H9 (cell line): Measurements from ENCODE around the gene VWC2. TPM values are rescaled to one million over a fixed set of nuclear protein-coding genes. Genes with fewer than 3 reads are reported as not detected.

Experiments
- DNase-seq: peaks from one replicate; pipeline ENCODE4 v3.0.0-alpha.2; 2017
- H2AFZ ChIP-seq: one replicate; pipeline ENCODE4 v1.6.1; 2013; ENCODE audit warnings: mild to moderate bottlenecking, low read length, control low read depth, moderate library complexity
- H2AK5ac ChIP-seq: 2 replicates; pipeline ENCODE4 v1.6.1; 2013; ENCODE audit warnings: low read length, control low read depth, mixed read lengths; ENCODE audit not compliant: insufficient read length
- H2BK120ac ChIP-seq: one replicate; pipeline ENCODE4 v1.6.1; 2013; ENCODE audit warnings: low read depth, mild to moderate bottlenecking, low read length, control low read depth, inconsistent platforms; ENCODE audit not compliant: poor library complexity, severe bottlenecking
- H2BK12ac ChIP-seq: 2 replicates; pipeline ENCODE4 v1.6.1; 2013; ENCODE audit warnings: low read length, control low read depth, mixed read lengths, low read depth; ENCODE audit not compliant: insufficient read length
- H2BK15ac ChIP-seq: 2 replicates; pipeline ENCODE4 v1.6.1; 2013; ENCODE audit warnings: low read depth, low read length, control low read depth
- H2BK20ac ChIP-seq: one replicate; pipeline ENCODE4 v1.6.1; 2013; ENCODE audit warnings: low read depth, mild to moderate bottlenecking, low read length, control low read depth, inconsistent platforms; ENCODE audit not compliant: poor library complexity, severe bottlenecking
- H2BK5ac ChIP-seq: 2 replicates; pipeline ENCODE4 v1.6.1; 2013; ENCODE audit warnings: low read length, control low read depth, mixed read lengths; ENCODE audit not compliant: insufficient read length
- H3K14ac ChIP-seq: 2 replicates; pipeline ENCODE4 v1.6.1; 2013; ENCODE audit warnings: low read length, control low read depth; ENCODE audit not compliant: insufficient read depth
- H3K18ac ChIP-seq: 2 replicates; pipeline ENCODE4 v1.6.1; 2013; ENCODE audit warnings: low read depth, mild to moderate bottlenecking, mixed read lengths, low read length, control low read depth; ENCODE audit not compliant: insufficient read length
- H3K23ac ChIP-seq: 2 replicates; pipeline ENCODE4 v1.6.1; 2013; ENCODE audit warnings: low read length, control low read depth, mixed read lengths, low read depth; ENCODE audit not compliant: insufficient read length
- H3K23me2 ChIP-seq: 2 replicates; pipeline ENCODE4 v1.6.1; 2013; ENCODE audit warnings: low read depth, mild to moderate bottlenecking, mixed read lengths, low read length, control low read depth; ENCODE audit not compliant: insufficient read length, poor library complexity, severe bottlenecking
- H3K27ac ChIP-seq: 2 replicates; pipeline ENCODE4 v1.5.1; 2013; ENCODE audit warnings: low read length, control low read depth, mixed read lengths, low read depth; ENCODE audit not compliant: insufficient read length
- H3K27me3 ChIP-seq: 2 replicates; pipeline ENCODE4 v1.6.1; 2013; ENCODE audit warnings: low read length, control low read depth, inconsistent platforms; ENCODE audit not compliant: insufficient read depth
- H3K4ac ChIP-seq: 2 replicates; pipeline ENCODE4 v1.6.1; 2013; ENCODE audit warnings: low read depth, mild to moderate bottlenecking, control low read depth, inconsistent platforms, low read length, moderate library complexity
- H3K4me1 ChIP-seq: 2 replicates; pipeline ENCODE4 v1.6.1; 2013; ENCODE audit warnings: low read length, control low read depth, inconsistent platforms; ENCODE audit not compliant: insufficient read depth
- H3K4me2 ChIP-seq: 2 replicates; pipeline ENCODE4 v1.6.1; 2013; ENCODE audit warnings: low read length, control low read depth, mixed read lengths; ENCODE audit not compliant: insufficient read length, insufficient read depth
- H3K56ac ChIP-seq: 2 replicates; pipeline ENCODE4 v1.6.1; 2013; ENCODE audit warnings: low read depth, mild to moderate bottlenecking, mixed read lengths, low read length, control low read depth; ENCODE audit not compliant: insufficient read length
- H3K79me1 ChIP-seq: 2 replicates; pipeline ENCODE4 v1.6.1; 2013; ENCODE audit warnings: low read depth, mild to moderate bottlenecking, moderate library complexity, low read length, control low read depth, inconsistent platforms; ENCODE audit not compliant: insufficient read depth, poor library complexity, severe bottlenecking
- H3K79me2 ChIP-seq: 2 replicates; pipeline ENCODE4 v1.6.1; 2013; ENCODE audit warnings: low read length, control low read depth, inconsistent platforms; ENCODE audit not compliant: insufficient read depth
- H3K9ac ChIP-seq: 2 replicates; pipeline ENCODE4 v1.6.1; 2013; ENCODE audit warnings: low read length, control low read depth, mixed read lengths; ENCODE audit not compliant: insufficient read length; ENCODE audit errors: extremely low read depth
- H3K9me3 ChIP-seq: one replicate; pipeline ENCODE4 v1.6.1; 2013; ENCODE audit warnings: low read depth, low read length, inconsistent platforms; ENCODE audit not compliant: control insufficient read depth
- H3T11ph ChIP-seq: one replicate; pipeline ENCODE4 v1.6.1; 2013; ENCODE audit warnings: mild to moderate bottlenecking, low read length, control low read depth, inconsistent platforms
- H4K20me1 ChIP-seq: one replicate; pipeline ENCODE4 v1.6.1; 2013; ENCODE audit not compliant: control insufficient read depth, insufficient read length, insufficient read depth
- H4K5ac ChIP-seq: 2 replicates; pipeline ENCODE4 v1.6.1; 2013; ENCODE audit warnings: low read depth, mild to moderate bottlenecking, mixed read lengths, low read length, control low read depth; ENCODE audit not compliant: insufficient read length
- H4K8ac ChIP-seq: replicated peaks from 2 replicates; pipeline ENCODE4 v1.6.1; 2013; ENCODE audit warnings: low read length, control low read depth, mixed read lengths, low read depth; ENCODE audit not compliant: insufficient read length
- H4K91ac ChIP-seq: 2 replicates; pipeline ENCODE4 v1.6.1; 2013; ENCODE audit warnings: low read depth, mild to moderate bottlenecking, moderate library complexity, mixed read lengths, low read length, control low read depth; ENCODE audit not compliant: insufficient read length
- H3K27ac Mint-ChIP-seq, 3 experiments: 2 replicates in 2 of 3; 3 replicates in 1 of 3; pipeline ENCODE4 v1.8.0; 2020 to 2021; ENCODE audit warnings: mixed read lengths in 3 of 3, mild to moderate bottlenecking in 1 of 3, moderate library complexity in 1 of 3
- H3K27me3 Mint-ChIP-seq: 2 replicates; pipeline ENCODE4 v1.8.0; 2021; ENCODE audit warnings: low read depth, mild to moderate bottlenecking, moderate library complexity, mixed read lengths
- H3K36me3 Mint-ChIP-seq, 3 experiments: 2 replicates in 2 of 3; 3 replicates in 1 of 3; pipeline ENCODE4 v1.8.0; 2020 to 2021; ENCODE audit warnings: low read depth in 3 of 3, mixed read lengths in 3 of 3; ENCODE audit not compliant: insufficient read depth in 1 of 3
- H3K4me1 Mint-ChIP-seq, 2 experiments: 2 replicates each; pipeline ENCODE4 v1.8.0; 2020; ENCODE audit warnings: mixed read lengths in 2 of 2
- H3K4me3 Mint-ChIP-seq, 2 experiments: 2 replicates in 1 of 2; 3 replicates in 1 of 2; pipeline ENCODE4 v1.8.0; 2020 to 2021; ENCODE audit warnings: mild to moderate bottlenecking in 2 of 2, mixed read lengths in 2 of 2, moderate library complexity in 1 of 2
- H3K9me3 Mint-ChIP-seq, 2 experiments: 2 replicates in 1 of 2; 3 replicates in 1 of 2; pipeline ENCODE4 v1.8.0; 2020; ENCODE audit warnings: mild to moderate bottlenecking in 2 of 2, mixed read lengths in 2 of 2, moderate library complexity in 1 of 2
- CTCF ChIP-seq: fragments of 200-600 bp; sonication (generic); conservative IDR thresholded peaks from 3 replicates; pipeline ENCODE4 v1.8.0; 2021; ENCODE audit warnings: antibody characterized with exemption, mild to moderate bottlenecking
- whole genome bisulfite sequencing: extraction: QIAGEN DNeasy Blood & Tissue Kit; methylation state at CpG from one replicate; pipeline ENCODE4 v1.1.7; 2013; ENCODE audit warnings: missing lambda C conversion rate, low lambda C conversion rate, mixed read lengths; ENCODE audit not compliant: insufficient read length; ENCODE audit errors: extremely low coverage; 5-methylcytosine and 5-hydroxymethylcytosine counted together
- total RNA-seq: library from RNA; stranded (reverse); gene quantifications from 2 replicates; pipeline ENCODE4 v1.2.1, GENCODE V29; 2021

VWC2 gene
- total RNA-seq, 1 experiment from 2014 or later, result 0.02 TPM

- Histone ChIP-seq H3K79me1 (no peaks in the 10 kb centered on the region), H3K4me2 (no peak overlapping the region), H2BK12ac (no peak overlapping the region), H2BK20ac (no peak overlapping the region), H3K23ac (no peak overlapping the region), H4K5ac (peak overlapping the region; percentile 23), H2BK5ac (no peak overlapping the region), H2AFZ (no peak overlapping the region), H3K9me3 (no peaks in the 10 kb centered on the region), H3K56ac (peak overlapping the region; percentile 13), H3K79me2 (no peaks in the 10 kb centered on the region), H4K8ac (peak overlapping the region; percentile 62), H3K23me2 (no peaks in the 10 kb centered on the region), H3K9ac (no peak overlapping the region), H3K4ac (no peak overlapping the region), H4K20me1 (no peaks in the 10 kb centered on the region), H4K91ac (peak overlapping the region; percentile 29), H3K14ac (no peak overlapping the region), H3K27ac (no peak overlapping the region), H3T11ph (no peak overlapping the region), H2BK120ac (no peak overlapping the region), H2AK5ac (no peak overlapping the region), H3K18ac (no peak overlapping the region), H3K27me3 (no peaks in the 10 kb centered on the region), H2BK15ac (no peak overlapping the region), H3K4me1 (no peaks in the 10 kb centered on the region; the same call in 1 of the 2 replicates)
- H3K9me3 Mint-ChIP-seq, result peaks cover 0 to 6% of the 10 kb centered on the region in 2 experiments; a peak in 2 of 5 replicates
- no peak overlapping the region; a peak in 2 of 7 replicates for H3K27ac Mint-ChIP-seq
- DNase-seq, result no peak
- peaks cover 18 to 22% of the 10 kb centered on the region in 2 experiments for H3K4me1 Mint-ChIP-seq
- H3K4me3 Mint-ChIP-seq, result no peak overlapping the region
- no peak for TF ChIP-seq CTCF
- H3K27me3 Mint-ChIP-seq, result no peaks in the 10 kb centered on the region; the same call in none of the 2 replicates
- 100% methylated on average over 3 of the region's 4 CpGs for WGBS
- no peaks in the 10 kb centered on the region; a peak in 3 of 7 replicates for H3K36me3 Mint-ChIP-seq
Measured at GRCh38 chr7:49788455-49789059, 15.1 kb downstream of the VWC2 start.
